Right lobe of liver (tissue), 6 donors: Measurements from ENCODE around the gene APPBP2. TPM values are rescaled to one million over a fixed set of nuclear protein-coding genes. Genes with fewer than 3 reads are reported as not detected.

Source experiments
- ATAC-seq, 4 donors: fragments of 200-7000 bp; cut with Tn5 transposase; one replicate each; pipeline ENCODE4 v1.9.1; 2020; ENCODE audit warnings: mild to moderate bottlenecking in 4 of 4, moderate library complexity in 4 of 4
- DNase-seq, 3 donors: peaks; one replicate each; pipeline ENCODE4 v3.0.0-alpha.2; 2020
- H3K27ac ChIP-seq, 3 donors: fragments of 200-600 bp; one replicate each; pipeline ENCODE4 v1.8.0; 2022
- H3K27me3 ChIP-seq, 2 donors: fragments of 200-600 bp; one replicate each; pipeline ENCODE4 v1.8.0; 2022
- H3K36me3 ChIP-seq, 4 donors: fragments of 200-600 bp; sonication (generic) in 1 of 4; one replicate each; pipeline versions ENCODE4 v1.5.1 to v1.8.0; 2017 to 2022; ENCODE audit warnings: control low read depth in 1 of 4
- H3K4me1 ChIP-seq, 4 donors: fragments of 200-600 bp; sonication (generic) in 1 of 4; one replicate each; pipeline versions ENCODE4 v1.5.1 to v1.8.0; 2017 to 2022; ENCODE audit warnings: control low read depth in 1 of 4
- H3K4me3 ChIP-seq, 3 donors: fragments of 200-600 bp; one replicate each; pipeline ENCODE4 v1.8.0; 2022
- H3K9me3 ChIP-seq, 4 donors: fragments of 200-600 bp; sonication (generic) in 1 of 4; one replicate each; pipeline versions ENCODE4 v1.5.1 to v1.8.0; 2017 to 2022; ENCODE audit warnings: control low read depth in 1 of 4
- CTCF ChIP-seq, 4 donors: fragments of 200-600 bp in 3 of 4; fragments of 450-650 bp in 1 of 4; IDR thresholded peaks; one replicate each; pipeline versions ENCODE4 v1.5.1 to v1.8.0; 2016 to 2022; ENCODE audit warnings: antibody characterized with exemption in 4 of 4, mild to moderate bottlenecking in 2 of 4
- POLR2A ChIP-seq: fragments of 450-650 bp; IDR thresholded peaks from one replicate; pipeline ENCODE4 v1.6.1; 2017; ENCODE audit warnings: antibody characterized with exemption, mild to moderate bottlenecking
- WGBS: methylation state at CpG from one replicate; pipeline ENCODE4 v1.1.6; 2018; ENCODE audit warnings: low coverage, low lambda C conversion rate; ENCODE audit not compliant: insufficient coverage; ENCODE audit errors: missing lambda C conversion rate; 5-methylcytosine and 5-hydroxymethylcytosine counted together
- intact Hi-C, 2 donors: fragments of 100-400 bp; cut with DNase I; formaldehyde crosslinking; loops; one replicate each; pipeline versions ENCODE4 v1.11.2 to v1.14.1; 2022
- total RNA-seq, 6 experiments: library from RNA; depleted of rRNA in 2 of 6; stranded (reverse); fragments of >200 nt in 2 of 6; fragmentation: NEBNext Ultra II Directional in 3 of 6; extraction: Animal tissue kit (Norgen Biotek cat#: 25700) in 3 of 6; gene quantifications; one replicate each; pipeline versions ENCODE4 v1.1.0 to v1.2.4, GENCODE V29; 2016 to 2023
- donor health status: DM: no; HTN: yes; CAD: no.
- donor health status: DM: no; HTN: no; CAD: no.
- donor health status: DM: no; HTN: no; CAD: no.
- donor health status: DM: no; HTN: yes; CAD: no.
- donor health status: DM: no; HTN: yes; CAD: no.

The APPBP2 gene
- total RNA-seq, 6 experiments from 2014 or later = 8.7 to 19.3 (median 13.0) TPM

GRCh38 chr17:60464343-60464742 lies 61.7 kb downstream of the APPBP2 start:
- Histone ChIP-seq H3K4me3 (no peak overlapping the region), H3K36me3 (peaks cover 0 to 42% (median 9%) of the 10 kb centered on the region in 4 donors), H3K27me3 (no peaks in the 10 kb centered on the region), H3K27ac (no peak overlapping the region), H3K4me1 (peaks cover 0 to 20% (median 5%) of the 10 kb centered on the region in 4 donors), H3K9me3 (no peaks in the 10 kb centered on the region)
- ATAC-seq (no peak), DNase-seq (no peak)
- intact Hi-C loops = no loop called here
- 100% methylated on average over 1 of the region's 1 CpG for WGBS
- TF ChIP-seq POLR2A (no peak), CTCF (IDR thresholded peaks at IDR 0.05) (no peak)

- peak; percentile 69 to 85 (median 74) for ATAC-seq
- TF ChIP-seq CTCF (IDR thresholded peaks at IDR 0.05) (no peak), POLR2A (no peak)
Observed at GRCh38 chr17:60463157-60463835, 62.7 kb downstream of the APPBP2 start.

GRCh38 chr17:60461584-60461983 lies 64.5 kb downstream of the APPBP2 start:
- H3K4me1 ChIP-seq = peaks cover 0 to 20% (median 5%) of the 10 kb centered on the region in 4 donors
- no peaks in the 10 kb centered on the region for H3K27me3 ChIP-seq
- TF ChIP-seq CTCF (IDR thresholded peaks at IDR 0.05) = no peak
- no peak for TF ChIP-seq POLR2A
- no peaks in the 10 kb centered on the region for H3K9me3 ChIP-seq
- no peak overlapping the region for H3K27ac ChIP-seq
- no peak overlapping the region for H3K4me3 ChIP-seq
- H3K36me3 ChIP-seq = peaks cover 0 to 43% (median 9%) of the 10 kb centered on the region in 4 donors
- no peak for DNase-seq
- 26% methylated on average over 1 of the region's 1 CpG for WGBS
- peak in 3 of 4 donors; percentile 55 to 66 (median 64) for ATAC-seq
- intact Hi-C loops = no loop called here

More at GRCh38 chr17:60463157-60463835, 62.7 kb downstream of the APPBP2 start:
- H3K9me3 ChIP-seq = no peaks in the 10 kb centered on the region
- H3K36me3 ChIP-seq = peaks cover 0 to 43% (median 7%) of the 10 kb centered on the region in 4 donors
- intact Hi-C loops = no loop called here
- no peak for DNase-seq
- peak overlapping the region in 2 of 3 donors; percentile 5 to 31 for H3K27ac ChIP-seq
- H3K27me3 ChIP-seq = no peaks in the 10 kb centered on the region
- H3K4me3 ChIP-seq = no peak overlapping the region
- 30% methylated on average over 2 of the region's 4 CpGs for WGBS
- H3K4me1 ChIP-seq = peaks cover 0 to 20% (median 5%) of the 10 kb centered on the region in 4 donors

- H3K9me3 ChIP-seq = no peaks in the 10 kb centered on the region
- no peak overlapping the region for H3K27ac ChIP-seq
- H3K4me1 ChIP-seq = peaks cover 0 to 10% (median 5%) of the 10 kb centered on the region in 4 donors
- TF ChIP-seq POLR2A (no peak), CTCF (IDR thresholded peaks at IDR 0.05) (no peak)
- H3K4me3 ChIP-seq = no peak overlapping the region
- intact Hi-C loops = no loop called here
- DNase-seq (no peak), ATAC-seq (no peak)
- 100% methylated on average over 2 of the region's 2 CpGs for WGBS
- no peaks in the 10 kb centered on the region for H3K27me3 ChIP-seq
- peaks cover 0 to 54% (median 13%) of the 10 kb centered on the region in 4 donors for H3K36me3 ChIP-seq
Observed at GRCh38 chr17:60457148-60457547, 68.9 kb downstream of the APPBP2 start.
